CD14-positive monocyte (primary cell): ENCODE results near the gene SLC46A2. TPM values are rescaled to one million over a fixed set of nuclear protein-coding genes. Genes with fewer than 3 reads are reported as not detected.
A peak's percentile ranks its signal among the peaks of the same experiment; 100 is the strongest.

ENCODE experiments used
- DNase-seq, 3 donors: peaks; one replicate each; pipeline ENCODE4 v3.0.0-alpha.2; 2011 to 2022
- H2AFZ ChIP-seq: 2 replicates; pipeline ENCODE4 v1.6.0; 2012; ENCODE audit warnings: mild to moderate bottlenecking, low read depth, low read length, inconsistent platforms; ENCODE audit not compliant: insufficient read depth, poor library complexity, severe bottlenecking
- H3K27ac ChIP-seq, 2 donors: 1 replicate in 1 of 2; 2 replicates in 1 of 2; pipeline ENCODE4 v1.5.1; 2012 to 2013; ENCODE audit warnings: low read length in 2 of 2, control low read depth in 1 of 2, inconsistent platforms in 1 of 2, low read depth in 1 of 2, mild to moderate bottlenecking in 1 of 2
- H3K27me3 ChIP-seq, 2 donors: one replicate each; pipeline versions ENCODE4 v1.6.0 to v1.6.1; 2011 to 2013; ENCODE audit warnings: low read length in 2 of 2; ENCODE audit not compliant: control insufficient read depth in 2 of 2, insufficient read depth in 2 of 2
- H3K36me3 ChIP-seq, 2 donors: replicated peaks in 1 of 2; 1 replicate in 1 of 2; 2 replicates in 1 of 2; pipeline versions ENCODE4 v1.5.1 to v1.6.1; 2012 to 2013; ENCODE audit warnings: low read length in 2 of 2, control low read depth in 1 of 2, inconsistent platforms in 1 of 2, mild to moderate bottlenecking in 1 of 2; ENCODE audit not compliant: insufficient read depth in 2 of 2, control insufficient read depth in 1 of 2
- H3K4me1 ChIP-seq, 2 donors: 1 replicate in 1 of 2; 2 replicates in 1 of 2; pipeline versions ENCODE4 v1.5.1 to v1.6.1; 2012 to 2013; ENCODE audit warnings: low read length in 2 of 2, control low read depth in 1 of 2, inconsistent platforms in 1 of 2, mild to moderate bottlenecking in 1 of 2, moderate library complexity in 1 of 2; ENCODE audit not compliant: insufficient read depth in 2 of 2, control insufficient read depth in 1 of 2
- H3K4me2 ChIP-seq: replicated peaks from 2 replicates; pipeline ENCODE3; 2012; ENCODE audit warnings: low read length, moderate library complexity, mild to moderate bottlenecking; ENCODE audit not compliant: poor library complexity, severe bottlenecking; ENCODE audit errors: extremely low read depth
- H3K4me3 ChIP-seq, 3 experiments: fragments of 200-600 bp in 1 of 3; sonication (generic) in 1 of 3; replicated peaks in 1 of 3; 1 replicate in 2 of 3; 2 replicates in 1 of 3; pipeline ENCODE4 v1.5.1; 2011 to 2013; ENCODE audit warnings: low read length in 3 of 3, mild to moderate bottlenecking in 3 of 3, control low read depth in 2 of 3, low read depth in 2 of 3, inconsistent platforms in 1 of 3, moderate library complexity in 1 of 3
- H3K79me2 ChIP-seq: 2 replicates; pipeline ENCODE4 v1.6.0; 2012; ENCODE audit warnings: mild to moderate bottlenecking, control low read depth, inconsistent platforms, low read length, moderate library complexity; ENCODE audit not compliant: insufficient read depth
- H3K9ac ChIP-seq: 2 replicates; pipeline ENCODE4 v1.6.0; 2017; ENCODE audit warnings: low read length, mild to moderate bottlenecking; ENCODE audit not compliant: insufficient read depth, poor library complexity, severe bottlenecking
- H3K9me3 ChIP-seq, 2 donors: replicated peaks in 1 of 2; 1 replicate in 1 of 2; 2 replicates in 1 of 2; pipeline versions ENCODE4 v1.5.1 to v1.6.1; 2012 to 2013; ENCODE audit warnings: low read length in 2 of 2, control low read depth in 1 of 2; ENCODE audit not compliant: control insufficient read depth in 1 of 2, insufficient read depth in 1 of 2
- H4K20me1 ChIP-seq: 2 replicates; pipeline ENCODE4 v1.6.0; 2012; ENCODE audit warnings: mild to moderate bottlenecking, low read length, control low read depth, moderate library complexity; ENCODE audit not compliant: insufficient read depth
- H3K27ac Mint-ChIP-seq, 7 donors: one replicate each; pipeline ENCODE4 v1.8.0; 2020; ENCODE audit warnings: mild to moderate bottlenecking in 7 of 7, mixed read lengths in 7 of 7, moderate library complexity in 6 of 7, inconsistent platforms in 2 of 7
- H3K27me3 Mint-ChIP-seq, 3 donors: one replicate each; pipeline ENCODE4 v1.8.0; 2021 to 2022; ENCODE audit warnings: low read depth in 3 of 3, mild to moderate bottlenecking in 3 of 3, mixed read lengths in 3 of 3, moderate library complexity in 3 of 3, inconsistent platforms in 1 of 3
- H3K36me3 Mint-ChIP-seq, 2 donors: one replicate each; pipeline ENCODE4 v1.8.0; 2020; ENCODE audit warnings: mixed read lengths in 2 of 2, inconsistent platforms in 1 of 2, mild to moderate bottlenecking in 1 of 2
- H3K4me1 Mint-ChIP-seq: one replicate; pipeline ENCODE4 v1.8.0; 2020; ENCODE audit warnings: mild to moderate bottlenecking, mixed read lengths
- H3K4me3 Mint-ChIP-seq, 2 donors: one replicate each; pipeline ENCODE4 v1.8.0; 2020; ENCODE audit warnings: mild to moderate bottlenecking in 2 of 2, mixed read lengths in 2 of 2, moderate library complexity in 1 of 2
- H3K9me3 Mint-ChIP-seq, 7 donors: one replicate each; pipeline ENCODE4 v1.8.0; 2020 to 2022; ENCODE audit warnings: mixed read lengths in 7 of 7, mild to moderate bottlenecking in 6 of 7, moderate library complexity in 6 of 7, inconsistent platforms in 2 of 7
- CTCF ChIP-seq: fragments of 200-600 bp; IDR thresholded peaks from one replicate; pipeline ENCODE4 v1.8.0; 2022; ENCODE audit warnings: antibody characterized with exemption, mild to moderate bottlenecking
- WGBS: methylation state at CpG from one replicate; pipeline ENCODE4 v1.1.5; 2013; ENCODE audit warnings: missing lambda C conversion rate; ENCODE audit not compliant: insufficient coverage; 5-methylcytosine and 5-hydroxymethylcytosine counted together
- intact Hi-C, 2 donors: fragments of 100-400 bp; cut with micrococcal nuclease; formaldehyde crosslinking; loops; one replicate each; pipeline versions ENCODE4 v1.15.0 to v1.15.1; 2023
- polyA plus RNA-seq, 3 donors: library from polyadenylated mRNA; depleted of rRNA in 1 of 3; unstranded in 2 of 3; stranded (reverse) in 1 of 3; fragments of 300-500 nt in 2 of 3; fragments of >200 nt in 1 of 3; fragmentation: Illumina TruSeq in 2 of 3; gene quantifications; 1 replicate in 2 of 3; 2 replicates in 1 of 3; pipeline ENCODE4 v1.2.3, GENCODE V29; 2012 to 2021

The SLC46A2 gene
- polyA plus RNA-seq, 3 donors: 43.5 to 87.0 (median 45.1) TPM

GRCh38 chr9:112831281-112831851 is 59.3 kb downstream of the SLC46A2 start:
- Histone ChIP-seq H3K27me3 (no peaks in the 10 kb centered on the region), H3K27ac (peak overlapping the region; percentile 4 to 68), H3K9ac (no peak overlapping the region), H2AFZ (no peak overlapping the region), H4K20me1 (peaks cover 5% of the 10 kb centered on the region), H3K79me2 (no peaks in the 10 kb centered on the region), H3K9me3 (no peaks in the 10 kb centered on the region), H3K4me1 (peaks cover 14 to 17% of the 10 kb centered on the region in 2 donors), H3K4me3 (peak overlapping the region in 1 of 3 experiments; percentile 8), H3K36me3 (peaks cover 25 to 57% of the 10 kb centered on the region in 2 donors), H3K4me2 (peak overlapping the region; percentile 28)
- intact Hi-C loops: no loop called here
- WGBS: 46% methylated on average over 4 of the region's 5 CpGs
- no peak for TF ChIP-seq CTCF
- Mint-ChIP-seq H3K27me3 (peaks cover 0 to 3% (median 0%) of the 10 kb centered on the region in 3 donors), H3K9me3 (no peaks in the 10 kb centered on the region), H3K4me1 (peaks cover 27% of the 10 kb centered on the region), H3K4me3 (peak overlapping the region in 1 of 2 donors; percentile 26), H3K27ac (peak overlapping the region in 6 of 7 donors; percentile 5 to 79 (median 70)), H3K36me3 (peaks cover 49 to 60% of the 10 kb centered on the region in 2 donors)
- peak in 2 of 3 donors; percentile 29 to 34 for DNase-seq

Other genes starting within 250 kb of the SLC46A2 start
- 10 to 100 TPM; 10.7 to 53.0 (median 49.0) TPM for gene INIP, start 172.8 kb downstream of the SLC46A2 start, polyA plus RNA-seq
- 10 to 100 TPM; 10.3 to 31.3 (median 10.4) TPM for gene SNX30, start 140.1 kb downstream of the SLC46A2 start, polyA plus RNA-seq
- under 1 TPM in 2 of 3 donors, not detected in 1; 0.14 to 0.29 TPM for gene ZNF883, start 121.3 kb upstream of the SLC46A2 start, polyA plus RNA-seq
- gene ZFP37, start 165.8 kb upstream of the SLC46A2 start, polyA plus RNA-seq: under 1 TPM; 0.07 to 0.38 (median 0.13) TPM